HS-5 (cell line): ENCODE results near the gene WDR46.
"Not testable (repeated sequence)": the region's sequence is repeated elsewhere in the genome, so short reads cannot be mapped to it uniquely, and the experiment has no call there.

Experiments used
- DNase-seq: peaks from one replicate; pipeline ENCODE4 v3.0.0-alpha.2; 2012; ENCODE audit warnings: low read depth

WDR46 gene

DNA sequence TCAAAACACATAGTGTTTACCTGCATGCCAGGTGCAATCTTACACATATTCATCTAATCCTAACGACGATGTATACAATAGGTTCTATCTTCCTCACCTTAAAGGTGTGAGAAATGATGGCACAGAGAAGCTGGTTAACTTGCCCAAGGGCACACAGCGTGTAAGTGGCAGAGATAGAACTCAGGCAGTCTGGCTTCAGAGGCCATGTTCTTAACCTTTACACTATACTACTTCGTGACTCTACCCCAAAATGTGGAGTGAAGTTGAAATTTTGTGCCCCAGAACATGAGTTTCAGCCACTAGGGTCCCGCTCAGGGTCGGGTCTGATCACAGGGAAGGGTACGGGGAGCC, 17.9 kb downstream of the WDR46 start:
- no peak for DNase-seq

DNA sequence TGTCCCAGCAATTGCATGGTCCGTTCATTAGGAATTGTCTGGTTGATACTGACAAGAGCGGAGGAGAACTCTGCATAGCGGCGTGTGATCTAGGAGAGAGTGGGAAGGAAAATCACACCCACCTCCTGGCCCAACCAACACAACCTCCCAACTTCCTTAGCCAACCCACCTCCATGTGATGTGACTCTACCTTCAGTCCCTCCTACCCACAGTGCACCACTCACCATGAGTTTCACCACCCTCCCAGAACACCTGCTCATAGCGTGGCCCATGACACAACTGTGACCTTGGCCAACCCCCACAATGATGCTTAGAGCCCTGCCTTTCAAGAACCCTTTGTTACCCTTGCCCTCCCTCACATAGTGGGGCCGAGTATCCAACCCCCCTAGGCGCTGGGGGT, 25.0 kb downstream of the WDR46 start:
- DNase-seq, result no peak

DNA sequence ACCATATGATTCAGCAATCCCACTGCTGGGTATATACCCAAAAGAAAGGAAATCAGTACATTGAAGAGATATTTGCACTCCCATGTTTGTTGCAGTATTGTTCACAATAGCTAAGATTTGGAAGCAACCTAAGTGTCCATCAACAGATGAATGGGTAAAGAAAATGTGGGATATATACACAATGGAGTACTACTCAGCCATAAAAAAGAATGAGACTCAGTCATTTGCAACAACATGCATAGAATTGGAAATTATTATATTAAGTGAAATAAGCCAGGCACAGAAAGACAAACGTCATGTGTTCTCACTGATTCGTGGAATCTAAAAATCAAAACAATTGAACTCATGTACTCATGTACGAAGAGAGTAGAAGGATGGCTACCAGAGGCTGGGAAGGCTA, 26.5 kb downstream of the WDR46 start:
- DNase-seq, result not testable (repeated sequence)

DNA sequence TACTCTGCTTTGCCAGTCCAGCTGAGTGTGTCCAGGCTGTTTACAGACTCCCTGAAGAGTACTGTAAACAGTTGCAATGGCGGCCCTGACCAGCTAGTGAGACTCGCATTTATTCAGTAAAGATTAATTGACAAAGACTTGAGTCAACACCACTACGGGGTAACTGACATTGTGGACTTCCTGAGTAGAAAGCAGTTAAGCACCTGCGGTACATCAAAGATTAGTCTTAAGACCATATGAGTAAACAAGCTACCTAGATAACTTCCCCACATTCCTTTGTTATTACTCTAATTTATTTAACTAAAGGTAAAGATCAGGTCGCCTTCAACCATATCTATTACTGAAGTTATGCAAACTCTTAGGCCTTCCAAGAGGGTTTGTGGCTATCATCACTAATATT, 30.0 kb downstream of the WDR46 start:
- no peak for DNase-seq

DNA sequence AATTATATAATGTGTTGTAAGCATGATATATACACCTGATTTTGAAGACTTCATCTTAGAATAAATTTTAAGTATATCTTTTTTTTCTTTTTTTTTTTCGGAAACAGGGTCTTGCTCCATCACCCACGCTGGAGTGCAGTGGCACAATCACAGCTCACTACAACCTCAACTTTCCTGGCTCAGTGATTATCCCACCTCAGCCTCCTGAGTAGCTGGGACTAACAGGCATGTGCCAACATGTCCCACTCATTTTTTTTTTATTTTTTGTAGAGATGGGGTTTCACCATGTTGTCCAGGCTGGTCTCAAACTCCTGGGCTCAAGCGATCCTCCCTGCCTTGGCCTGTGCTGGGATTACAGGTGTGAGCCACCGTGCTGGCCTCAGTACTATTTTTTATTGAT, 34.4 kb downstream of the WDR46 start:
- DNase-seq, result no peak

DNA sequence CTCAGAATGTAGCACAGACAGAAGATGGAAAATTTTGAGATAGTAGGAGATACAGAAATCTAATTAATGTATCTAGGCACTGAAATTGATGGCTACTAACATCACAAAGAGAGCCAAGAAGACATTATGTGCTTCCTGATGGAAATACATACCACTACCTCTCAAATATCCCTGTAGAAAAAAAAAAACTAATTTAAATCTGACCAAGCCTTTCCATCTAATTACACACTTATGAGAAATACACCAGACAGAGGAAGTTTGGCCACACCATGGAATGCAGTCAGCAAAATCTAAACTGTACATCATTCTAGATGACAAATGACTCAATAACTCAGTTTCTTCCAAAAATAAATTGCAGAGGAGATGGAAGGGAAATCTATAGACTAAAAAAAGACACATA, 36.3 kb downstream of the WDR46 start:
- DNase-seq, result no peak

DNA sequence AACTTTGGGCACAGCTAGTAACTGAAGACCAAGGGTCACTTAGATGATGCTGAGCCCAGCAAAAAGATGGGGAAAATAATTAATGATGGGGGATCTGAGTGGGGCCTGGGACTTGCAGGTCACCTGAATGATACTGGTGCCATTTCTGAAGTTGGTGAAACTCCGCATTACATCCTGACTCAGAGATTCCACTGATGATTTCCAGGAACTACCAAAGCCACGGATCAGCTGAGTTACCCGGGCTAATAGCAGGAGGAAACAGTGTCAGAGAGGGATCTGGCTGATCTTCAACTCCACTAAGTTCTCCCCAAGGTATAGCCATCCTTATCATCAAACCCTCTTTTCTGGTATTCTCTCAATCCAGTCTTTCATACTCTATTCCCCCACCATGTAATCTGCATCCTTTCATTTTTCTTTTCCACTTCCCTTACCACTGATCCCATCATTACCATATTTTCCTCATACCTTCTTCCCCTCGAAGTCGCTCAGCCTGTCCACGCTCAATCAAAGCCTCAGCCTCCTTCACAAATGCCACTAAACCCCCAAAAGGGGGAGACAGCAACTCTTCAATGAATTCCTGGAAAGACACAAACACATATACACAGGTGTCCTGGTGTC, 37.5 kb downstream of the WDR46 start:
- no peak for DNase-seq

DNA sequence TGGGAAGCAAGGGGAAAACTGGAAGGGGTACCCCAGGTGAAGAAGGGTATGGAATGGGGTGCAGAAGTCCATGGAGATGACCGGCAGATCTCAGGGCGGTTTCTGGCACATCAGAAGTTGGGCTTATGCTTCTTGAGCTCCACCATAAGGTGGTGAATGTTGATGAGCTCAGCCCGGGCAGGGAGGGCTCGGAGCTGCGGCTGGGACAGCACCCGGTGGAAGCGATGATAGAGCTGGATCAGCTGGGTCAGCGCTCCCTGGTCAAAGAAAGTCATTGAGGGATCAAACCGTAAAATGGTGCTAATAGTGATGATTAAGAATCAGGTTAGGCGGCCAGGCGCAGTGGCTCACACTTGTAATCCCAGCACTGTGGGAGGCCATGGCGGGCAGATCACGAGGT, 38.3 kb downstream of the WDR46 start:
- DNase-seq, result no peak

DNA sequence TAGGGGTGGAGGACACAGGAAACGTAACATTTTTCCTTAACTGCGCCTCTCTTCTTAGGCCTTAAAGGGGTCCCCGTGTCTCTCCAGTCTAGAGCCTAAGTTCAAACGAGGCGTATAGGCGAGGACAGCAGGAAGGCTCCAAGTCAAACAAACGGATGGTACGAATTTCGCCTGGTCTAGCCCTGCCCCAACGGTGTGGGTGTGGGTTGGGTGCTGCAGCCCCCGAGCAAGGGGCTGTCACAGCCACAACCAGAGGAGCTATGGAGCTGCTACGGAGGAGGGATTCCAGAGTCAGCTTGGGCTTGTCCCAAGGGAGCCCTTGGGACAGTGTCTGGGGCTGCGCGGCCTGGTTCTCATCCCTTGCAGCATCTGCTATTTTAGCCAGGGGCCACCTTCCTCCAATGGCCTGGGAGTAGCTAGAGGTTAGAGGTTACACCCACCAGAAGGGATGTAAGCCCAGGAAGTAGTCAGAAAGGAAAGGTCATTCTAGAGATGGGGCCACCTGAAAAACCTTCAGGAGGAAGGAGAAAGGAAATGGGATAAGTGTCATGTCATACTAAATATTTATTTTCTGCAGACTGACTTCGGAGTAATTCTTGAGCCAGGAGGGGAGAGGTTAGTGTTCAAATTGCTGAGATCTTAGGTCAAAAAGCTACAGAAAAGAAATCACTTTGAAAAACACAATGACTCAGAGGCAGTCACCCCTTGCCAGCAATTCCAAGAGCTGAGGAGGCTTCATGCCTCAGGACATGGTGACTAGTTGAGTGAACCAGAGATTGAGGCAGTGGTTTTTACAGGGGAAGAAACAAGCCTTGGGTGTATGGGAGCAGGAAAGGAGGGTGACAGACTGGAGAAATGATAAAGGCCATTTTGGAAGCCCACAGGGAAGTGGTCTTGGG, 39.1 kb downstream of the WDR46 start:
- DNase-seq, result peak; percentile 72

DNA sequence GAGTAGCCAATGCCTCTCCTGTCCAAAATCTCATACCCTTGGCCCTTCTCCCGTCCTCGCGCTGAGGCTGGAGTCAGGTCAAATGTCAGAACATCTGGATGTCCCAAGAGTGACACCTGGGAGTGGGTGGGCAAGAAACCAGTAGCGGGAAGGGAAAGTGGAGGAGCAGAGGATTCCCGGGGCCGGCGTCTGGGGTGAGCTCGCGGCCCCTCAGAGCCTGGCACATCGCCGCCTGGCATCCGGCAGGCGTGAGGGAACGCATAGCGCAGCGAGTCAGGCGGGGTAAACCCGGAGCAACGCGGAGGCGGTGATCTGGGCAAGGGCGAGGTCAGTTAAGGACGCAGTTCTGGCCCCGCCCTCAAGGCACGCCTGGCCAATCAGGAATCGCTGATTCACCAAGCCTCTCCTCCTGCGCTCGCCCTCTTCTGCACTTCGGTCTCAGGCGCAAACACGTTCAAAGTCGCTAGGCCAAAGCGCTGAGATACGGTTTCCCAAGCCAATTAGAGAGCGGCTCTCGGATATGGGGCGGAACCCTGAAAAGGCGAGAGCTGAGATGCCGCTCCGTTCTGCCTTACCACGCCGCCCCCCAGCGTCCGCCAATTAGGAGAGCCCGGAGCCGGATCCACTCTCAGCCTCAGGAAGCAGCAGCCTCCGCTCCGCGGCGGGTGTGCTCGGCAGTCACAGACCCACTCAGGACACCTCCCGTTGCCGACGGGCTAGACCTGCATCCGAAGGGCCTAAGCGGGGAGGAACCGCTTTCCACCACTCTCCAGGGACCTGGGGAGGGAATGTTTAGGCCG, 39.9 kb downstream of the WDR46 start:
- DNase-seq, result peak; percentile 98

DNA sequence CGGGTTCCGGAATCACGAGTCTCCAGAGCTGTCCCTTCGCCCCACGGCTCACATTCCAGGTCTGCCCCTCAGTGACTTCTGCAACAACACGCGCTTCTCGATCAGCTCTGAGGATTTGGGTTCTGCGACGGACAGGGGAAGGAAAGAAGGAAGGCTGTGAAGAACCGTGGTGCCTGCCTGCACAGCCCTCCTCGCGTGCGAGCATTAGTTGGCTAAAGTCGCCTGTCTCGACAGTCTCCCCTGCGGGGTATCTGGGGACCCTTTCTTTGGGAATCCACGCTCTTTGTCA, 40.5 kb downstream of the WDR46 start:
- peak; percentile 46 for DNase-seq

DNA sequence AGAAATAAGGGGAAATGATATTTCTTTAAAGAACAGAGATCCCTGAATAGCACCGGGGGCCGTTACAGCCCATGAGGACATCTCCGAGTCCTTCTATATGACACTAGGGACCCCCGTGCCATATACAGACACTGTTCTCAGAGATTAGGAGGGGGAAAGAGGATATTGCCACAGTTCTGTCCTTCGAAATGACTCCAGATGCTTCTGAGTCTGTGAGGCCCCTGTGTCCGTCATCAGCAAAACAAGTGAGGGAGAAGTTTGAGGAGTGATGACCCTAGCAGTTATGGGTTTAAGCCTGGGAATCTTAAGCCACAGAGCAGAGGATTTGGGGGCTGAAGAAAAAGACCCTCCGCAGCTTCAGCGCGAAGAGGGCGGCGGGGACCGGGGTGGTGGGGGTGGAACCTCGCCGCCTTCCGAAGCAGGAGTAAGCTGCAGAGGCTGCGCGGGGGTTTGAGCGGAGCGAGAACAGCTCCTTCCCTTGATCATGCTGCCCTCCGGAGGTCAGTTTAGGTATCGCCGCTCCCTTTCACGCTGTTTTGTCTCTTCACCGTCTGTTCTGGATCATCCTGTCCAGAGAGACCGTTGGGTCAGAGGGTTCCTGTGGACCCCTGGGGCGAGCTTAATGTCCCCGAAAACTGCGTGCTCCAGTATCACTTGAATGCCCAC, 40.9 kb downstream of the WDR46 start:
- DNase-seq, result peak; percentile 71

DNA sequence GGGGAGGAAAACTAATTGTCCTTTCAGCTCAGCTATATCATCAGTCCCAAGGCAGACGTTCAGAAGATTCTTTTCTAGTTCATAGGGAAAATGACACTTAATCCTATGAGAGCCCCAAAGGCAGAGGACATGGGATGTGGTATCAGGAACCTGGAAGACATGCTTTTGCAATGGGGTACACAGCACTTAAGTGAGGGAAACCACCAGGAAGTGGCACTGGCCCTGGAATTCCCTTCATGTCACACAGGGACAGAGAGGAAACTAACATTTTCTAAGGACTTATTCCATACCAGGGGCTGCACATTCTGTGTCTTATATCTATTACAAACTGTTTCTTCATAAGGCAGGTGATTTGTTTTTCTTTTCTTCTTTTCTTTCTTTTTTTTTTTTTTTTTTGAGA, 45.6 kb downstream of the WDR46 start:
- DNase-seq, result no peak

DNA sequence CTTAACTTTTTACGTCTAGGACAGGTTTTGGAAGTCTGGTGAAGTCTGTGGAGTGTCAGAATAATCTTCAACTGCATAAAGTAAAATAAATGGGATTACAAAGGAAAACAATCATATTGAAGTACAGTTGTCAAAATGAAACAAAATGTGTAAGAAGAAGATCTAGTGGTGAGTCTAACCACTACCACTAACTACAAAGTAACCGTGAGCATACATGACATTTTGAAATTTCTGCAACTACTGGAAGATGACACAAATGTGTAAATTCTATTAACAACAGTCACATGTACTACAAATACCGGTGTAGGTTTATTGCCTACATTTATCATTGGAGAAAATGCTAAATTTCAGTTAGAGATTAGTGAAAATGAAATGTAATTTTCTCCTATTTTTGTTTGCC, 47.1 kb downstream of the WDR46 start:
- DNase-seq, result no peak

DNA sequence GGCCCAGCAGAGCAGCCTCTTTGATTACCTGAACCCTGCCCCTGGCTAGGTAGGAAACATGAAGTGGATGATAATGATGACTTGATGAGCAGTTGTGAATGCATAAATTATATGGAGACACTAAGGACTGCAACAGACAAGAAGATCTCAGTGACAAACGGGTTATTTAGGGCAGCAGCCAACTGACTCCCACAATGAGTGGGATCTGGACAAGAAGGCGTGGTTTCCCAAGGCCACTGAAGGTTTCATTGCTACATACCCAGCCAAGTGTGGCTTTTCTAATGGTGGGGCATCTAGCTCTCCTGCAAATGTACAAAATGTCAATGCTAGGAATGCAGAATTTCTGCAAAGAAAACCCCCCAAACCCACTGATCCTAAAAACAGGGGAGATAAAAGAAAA, 51.3 kb downstream of the WDR46 start:
- DNase-seq, result no peak

DNA sequence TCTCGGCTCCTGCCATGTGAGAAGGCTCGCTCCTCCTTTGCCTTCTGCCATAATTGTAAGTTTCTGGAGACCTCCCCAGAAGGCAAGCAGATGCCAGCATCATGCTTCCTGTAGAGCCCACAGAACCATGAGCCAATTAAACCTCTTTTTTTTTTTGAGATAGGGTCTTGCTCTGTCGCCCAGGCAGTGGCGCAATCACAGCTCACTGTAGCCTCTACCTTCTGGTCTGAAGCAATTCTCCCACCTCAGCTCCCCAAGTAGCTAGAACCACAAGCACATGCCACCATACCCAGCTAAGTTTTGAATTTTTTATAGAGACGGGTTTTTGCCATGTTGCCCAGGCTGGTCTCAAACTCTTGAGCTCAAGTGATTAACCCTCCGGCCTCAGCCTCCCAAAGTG, 52.2 kb downstream of the WDR46 start:
- no peak for DNase-seq

DNA sequence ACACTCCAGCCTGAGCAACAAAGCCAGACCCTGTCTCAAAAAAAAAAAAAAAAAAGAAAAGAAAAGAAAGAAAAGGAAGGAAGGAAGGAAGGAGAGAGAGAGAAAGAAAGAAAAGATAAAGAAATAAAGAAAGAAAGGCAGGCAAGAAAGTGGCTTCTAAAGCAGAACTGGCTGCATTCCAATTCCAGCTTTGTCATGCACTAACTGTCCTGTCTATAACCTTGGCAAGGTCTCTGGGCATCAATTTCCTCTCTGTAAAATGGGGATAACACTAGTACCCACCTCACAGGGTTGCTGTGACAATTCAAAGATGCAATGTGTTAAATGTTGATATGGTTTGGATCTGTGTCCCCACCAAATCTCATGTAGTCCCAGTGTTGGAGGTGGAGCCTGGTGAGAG, 52.7 kb downstream of the WDR46 start:
- DNase-seq, result no peak

DNA sequence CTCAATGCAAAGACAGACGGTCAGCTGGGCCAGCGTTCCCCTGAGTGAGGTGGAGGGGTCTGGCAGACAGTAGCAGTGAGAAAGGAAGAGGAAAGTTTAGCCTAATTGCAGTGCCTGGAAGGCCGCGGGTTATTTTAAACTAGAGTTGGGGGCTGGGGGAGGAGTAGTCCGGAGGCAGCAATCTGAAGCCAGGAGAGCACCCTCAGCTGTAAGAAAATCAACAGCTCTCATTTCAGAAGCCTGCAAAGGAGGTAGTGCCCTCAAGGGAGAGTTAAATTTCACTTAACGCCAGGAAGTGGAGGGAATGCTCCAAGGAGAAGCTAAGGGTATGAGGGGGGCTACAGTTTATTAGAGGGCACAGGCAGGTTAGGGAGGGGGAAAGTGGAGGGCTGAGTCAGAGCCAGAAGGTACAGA, 53.8 kb downstream of the WDR46 start:
- no peak for DNase-seq
